HCT116 (cell line): ENCODE results near the gene CDYL. TPM values are rescaled to one million over a fixed set of nuclear protein-coding genes. Genes with fewer than 3 reads are reported as not detected.

Experiments
- ATAC-seq: fragments of 200-7000 bp; cut with Tn5 transposase; 2 replicates; pipeline ENCODE4 v1.9.1; 2020; ENCODE audit warnings: mild to moderate bottlenecking, moderate library complexity
- BruUV-seq: library from RNA; stranded (reverse); fragments of 400-500 nt; replicated peaks from 2 replicates; lab custom pipeline; 2021; lab: Mats Ljungman, UMichigan
- CTCF ChIA-PET: fragments of 300-600 bp; sonication (Branson Sonifier 250); formaldehyde crosslinking; loops from one replicate; lab custom pipeline; 2021; ENCODE audit warnings: antibody characterized with exemption; lab: Charles Lee
- POLR2A ChIA-PET: fragments of 300-600, 350-600 bp; sonication (Branson Sonifier 250); formaldehyde crosslinking; loops from one replicate; lab custom pipeline; 2021; ENCODE audit warnings: antibody characterized with exemption; lab: Charles Lee
- RAD21 ChIA-PET, 2 experiments: fragments of 300-600 bp; sonication (Branson Sonifier 250); formaldehyde crosslinking; loops; one replicate each; lab custom pipeline; 2023; ENCODE audit warnings: low total read pairs in 2 of 2; ENCODE audit not compliant: uncharacterized antibody in 2 of 2, unreplicated experiment in 2 of 2, low non-redundant PET in 1 of 2; lab: Charles Lee
- DNase-seq: peaks from one replicate; pipeline ENCODE4 v3.0.0-alpha.2; 2010; ENCODE audit warnings: low read depth, low spot score
- H2AFZ ChIP-seq: fragments of 200-600 bp; shearing (Covaris generic), sonication (generic); 2 replicates; pipeline ENCODE4 v1.6.1; 2017; ENCODE audit warnings: low read depth, mixed run types, mixed read lengths, antibody characterized with exemption, low read length; ENCODE audit not compliant: poor library complexity, severe bottlenecking
- H3K27ac ChIP-seq: 2 replicates; pipeline ENCODE4 v1.5.1; 2012; ENCODE audit warnings: low read depth, low read length
- H3K27me3 ChIP-seq: fragments of 200-600 bp; sonication (generic); 2 replicates; pipeline ENCODE4 v1.6.1; 2016; ENCODE audit warnings: mixed run types, low read length, mixed read lengths; ENCODE audit not compliant: insufficient read depth
- H3K36me3 ChIP-seq, 2 experiments: fragments of 200-500 bp in 1 of 2; fragments of 200-600 bp in 1 of 2; sonication (Bioruptor generic) in 1 of 2; sonication (generic) in 1 of 2; 2 replicates each; pipeline versions ENCODE4 v1.5.1 to v1.6.1; 2014 to 2016; ENCODE audit warnings: low read length in 2 of 2, inconsistent platforms in 1 of 2, mixed read lengths in 1 of 2, mixed run types in 1 of 2; ENCODE audit not compliant: insufficient read depth in 2 of 2, control insufficient read depth in 1 of 2
- H3K4me1 ChIP-seq, 2 experiments: fragments of 200-600 bp in 1 of 2; sonication (generic) in 1 of 2; 2 replicates each; pipeline versions ENCODE4 v1.5.1 to v1.6.1; 2012 to 2017; ENCODE audit warnings: low read length in 2 of 2, inconsistent platforms in 1 of 2, mild to moderate bottlenecking in 1 of 2, mixed read lengths in 1 of 2, mixed run types in 1 of 2, moderate library complexity in 1 of 2; ENCODE audit not compliant: insufficient read depth in 2 of 2, control insufficient read depth in 1 of 2
- H3K4me2 ChIP-seq: fragments of 200-600 bp; sonication (generic); 2 replicates; pipeline ENCODE4 v1.6.1; 2017; ENCODE audit warnings: mixed run types, low read length, mixed read lengths
- H3K4me3 ChIP-seq, 2 experiments: fragments of 200-600 bp in 1 of 2; sonication (generic) in 1 of 2; replicated peaks in 1 of 2; 2 replicates each; pipeline ENCODE4 v1.5.1; 2011 to 2016; ENCODE audit warnings: low read length in 2 of 2, control low read depth in 1 of 2, low read depth in 1 of 2, mild to moderate bottlenecking in 1 of 2, mixed read lengths in 1 of 2, mixed run types in 1 of 2
- H3K79me2 ChIP-seq: fragments of 200-600 bp; sonication (generic); 2 replicates; pipeline ENCODE4 v1.6.1; 2017; ENCODE audit warnings: mild to moderate bottlenecking, mixed run types, low read length, moderate library complexity, mixed read lengths; ENCODE audit not compliant: insufficient read depth
- H3K9ac ChIP-seq: fragments of 200-600 bp; sonication (generic); 2 replicates; pipeline ENCODE4 v1.6.1; 2016; ENCODE audit warnings: low read length, mixed read lengths
- H3K9me2 ChIP-seq: fragments of 200-600 bp; sonication (generic), shearing (Covaris generic); 2 replicates; pipeline ENCODE4 v1.6.1; 2017; ENCODE audit warnings: mixed run types, mild to moderate bottlenecking, moderate library complexity; ENCODE audit not compliant: insufficient read depth
- H3K9me3 ChIP-seq, 2 experiments: fragments of 200-500 bp in 1 of 2; fragments of 200-600 bp in 1 of 2; sonication (Bioruptor generic) in 1 of 2; sonication (generic) in 1 of 2; 2 replicates each; pipeline ENCODE4 v1.6.1; 2014 to 2017; ENCODE audit warnings: low read length in 2 of 2, mixed read lengths in 2 of 2, inconsistent platforms in 1 of 2, low read depth in 1 of 2, mild to moderate bottlenecking in 1 of 2, mixed run types in 1 of 2, moderate library complexity in 1 of 2; ENCODE audit not compliant: control insufficient read depth in 1 of 2, insufficient read depth in 1 of 2
- H4K20me1 ChIP-seq: fragments of 200-600 bp; sonication (generic), shearing (Covaris generic); 2 replicates; pipeline ENCODE4 v1.6.1; 2017; ENCODE audit warnings: mixed run types, mild to moderate bottlenecking, moderate library complexity; ENCODE audit not compliant: insufficient read depth
- CEBPB ChIP-seq: IDR thresholded peaks from 2 replicates; pipeline ENCODE4 v1.6.1; 2012; ENCODE audit warnings: low read depth
- EGR1 ChIP-seq: IDR thresholded peaks from 2 replicates; pipeline ENCODE4 v1.6.1; 2012; ENCODE audit warnings: low read depth
- ELF1 ChIP-seq: IDR thresholded peaks from 2 replicates; pipeline ENCODE4 v1.6.1; 2012; ENCODE audit warnings: low read depth, borderline replicate concordance
- EZH2 ChIP-seq: fragments of 200-600 bp; sonication (generic); IDR thresholded peaks from 2 replicates; pipeline ENCODE4 v1.6.1; 2017; ENCODE audit warnings: antibody characterized with exemption, mixed run types
- FOSL1 ChIP-seq: IDR thresholded peaks from 2 replicates; pipeline ENCODE4 v1.6.1; 2012; ENCODE audit warnings: low read depth
- JUND ChIP-seq: IDR thresholded peaks from 2 replicates; pipeline ENCODE4 v1.6.1; 2012
- RAD21 ChIP-seq: IDR thresholded peaks from 2 replicates; pipeline ENCODE4 v1.6.1; 2012; ENCODE audit warnings: low read depth, mild to moderate bottlenecking
- TCF7L2 ChIP-seq: IDR thresholded peaks from 2 replicates; pipeline ENCODE4 v1.7.0; 2011; ENCODE audit warnings: borderline replicate concordance, inconsistent platforms; ENCODE audit not compliant: insufficient read depth, insufficient read length; ENCODE audit errors: extremely low read depth
- YY1 ChIP-seq: IDR thresholded peaks from 2 replicates; pipeline ENCODE4 v1.6.1; 2011; ENCODE audit warnings: low read length, low read depth, moderate library complexity, mild to moderate bottlenecking; ENCODE audit not compliant: insufficient replicate concordance; ENCODE audit errors: extremely low read depth
- ZFX ChIP-seq: fragments of 450-650 bp; IDR thresholded peaks from 2 replicates; pipeline ENCODE4 v1.6.1; 2017
- intact Hi-C: fragments of 100-400 bp; cut with micrococcal nuclease; formaldehyde crosslinking; loops from 2 replicates; pipeline ENCODE4 v1.10.0; 2022
- total RNA-seq: library from RNA; stranded (reverse); gene quantifications from one replicate; pipeline ENCODE4 v1.2.1, GENCODE V29; 2021; ENCODE audit not compliant: unreplicated experiment
- TF ChIP-seq, protein P1 (sequence below): IDR thresholded peaks from 2 replicates; pipeline ENCODE4 v1.6.1; 2012
- TF ChIP-seq, protein P2 (sequence below): IDR thresholded peaks from 2 replicates; pipeline ENCODE4 v1.6.1; 2011; ENCODE audit warnings: mild to moderate bottlenecking, low read length, moderate library complexity; ENCODE audit not compliant: insufficient replicate concordance; ENCODE audit errors: extremely low read depth

The CDYL gene
- total RNA-seq, 1 experiment from 2014 or later, result 42.6 TPM

DNA sequence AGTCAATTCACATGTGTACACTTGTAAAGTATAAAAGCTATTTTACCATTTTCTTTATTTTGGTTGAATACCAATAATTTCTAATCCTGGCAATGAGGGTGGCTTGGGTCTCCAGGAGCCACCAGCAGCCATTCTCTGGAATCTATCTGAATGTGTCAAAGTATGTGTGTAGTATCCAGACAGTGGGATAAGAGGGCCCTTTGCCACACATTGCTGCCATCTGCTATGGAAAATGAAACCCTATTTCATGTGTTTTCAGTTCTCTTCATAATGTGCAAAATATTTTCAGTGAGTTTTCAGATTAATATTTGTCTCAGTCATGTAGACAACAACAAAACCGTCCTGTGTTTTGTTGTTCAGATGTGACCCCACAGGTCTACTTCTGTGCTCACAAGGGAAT lies 46.3 kb downstream of the CDYL start:
- no peaks in the 10 kb centered on the region for H3K36me3 ChIP-seq
- H3K4me1 ChIP-seq, result no peaks in the 10 kb centered on the region
- no peak overlapping the region for H2AFZ ChIP-seq
- TF ChIP-seq YY1, result no peak
- TF ChIP-seq JUND, result no peak
- TF ChIP-seq ELF1, result no peak
- H3K27ac ChIP-seq, result no peak overlapping the region
- no peak overlapping the region for H3K9ac ChIP-seq
- no peak for ATAC-seq
- H3K27me3 ChIP-seq, result no peaks in the 10 kb centered on the region
- H3K9me3 ChIP-seq, result 0 out of 4 replicates have a peak, but pooled peaks cover 0 to 2% of the 10 kb centered on the region in 2 experiments
- ChIA-PET RAD21 (no interaction called here), POLR2A (no interaction called here), CTCF (no interaction called here)
- H3K4me2 ChIP-seq, result no peak overlapping the region
- intact Hi-C loops, result no loop called here
- H3K9me2 ChIP-seq, result no peaks in the 10 kb centered on the region
- H3K79me2 ChIP-seq, result peaks cover 99% of the 10 kb centered on the region
- H4K20me1 ChIP-seq, result peaks cover 7% of the 10 kb centered on the region
- DNase-seq, result no peak
- no TSS peak for BruUV-seq
- H3K4me3 ChIP-seq, result no peak overlapping the region

DNA sequence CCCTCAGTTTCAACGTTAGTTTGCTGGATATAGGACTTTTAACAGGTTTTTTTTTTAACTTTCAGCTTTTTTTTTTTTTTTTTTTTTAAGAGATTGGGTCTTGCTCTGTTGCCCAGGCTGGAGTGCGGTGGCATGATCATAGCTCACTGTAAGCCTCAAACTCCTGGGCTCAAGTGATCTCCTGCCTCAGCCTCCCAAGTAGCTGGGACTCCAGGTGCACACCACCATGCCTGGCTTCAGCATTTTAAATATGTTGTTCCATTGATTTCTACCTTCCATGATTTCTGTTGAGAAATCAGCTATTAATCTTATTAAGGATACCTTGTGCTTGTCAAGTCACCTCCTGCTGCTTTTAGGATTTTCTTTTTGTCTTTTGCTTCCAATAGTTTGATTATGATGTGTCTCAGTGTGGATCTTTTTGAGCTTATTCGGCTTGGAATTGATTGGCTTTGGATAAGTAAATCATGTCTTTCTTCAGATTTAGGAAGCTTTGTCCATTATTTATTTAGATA lies 52.0 kb downstream of the CDYL start:
- H3K9me2 ChIP-seq, result no peaks in the 10 kb centered on the region
- H3K79me2 ChIP-seq, result peaks cover 71% of the 10 kb centered on the region
- H3K27ac ChIP-seq, result no peak overlapping the region
- ChIA-PET POLR2A (interaction anchor here (0.8 kb wide), 1 partner anchor 15 kb away, joined by 4 read pairs; no protein-coding TSS in a partner anchor), CTCF (no interaction called here), RAD21 (no interaction called here)
- intact Hi-C loops, result no loop called here
- no peak overlapping the region for H2AFZ ChIP-seq
- peaks cover 7 to 16% of the 10 kb centered on the region in 2 experiments; a peak in 2 of 4 replicates for H3K9me3 ChIP-seq
- no peaks in the 10 kb centered on the region; the same call in 1 of the 2 replicates for H4K20me1 ChIP-seq
- no peak for ATAC-seq
- no peak for TF ChIP-seq ZFX
- TF ChIP-seq, protein P1, sequence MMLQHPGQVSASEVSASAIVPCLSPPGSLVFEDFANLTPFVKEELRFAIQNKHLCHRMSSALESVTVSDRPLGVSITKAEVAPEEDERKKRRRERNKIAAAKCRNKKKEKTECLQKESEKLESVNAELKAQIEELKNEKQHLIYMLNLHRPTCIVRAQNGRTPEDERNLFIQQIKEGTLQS, result no peak
- TF ChIP-seq FOSL1, result no peak
- TF ChIP-seq TCF7L2, result no peak
- TF ChIP-seq EGR1, result no peak
- no peak for TF ChIP-seq RAD21
- no peak for TF ChIP-seq EZH2
- TF ChIP-seq JUND, result no peak
- no peak for TF ChIP-seq CEBPB
- TF ChIP-seq, protein P2, sequence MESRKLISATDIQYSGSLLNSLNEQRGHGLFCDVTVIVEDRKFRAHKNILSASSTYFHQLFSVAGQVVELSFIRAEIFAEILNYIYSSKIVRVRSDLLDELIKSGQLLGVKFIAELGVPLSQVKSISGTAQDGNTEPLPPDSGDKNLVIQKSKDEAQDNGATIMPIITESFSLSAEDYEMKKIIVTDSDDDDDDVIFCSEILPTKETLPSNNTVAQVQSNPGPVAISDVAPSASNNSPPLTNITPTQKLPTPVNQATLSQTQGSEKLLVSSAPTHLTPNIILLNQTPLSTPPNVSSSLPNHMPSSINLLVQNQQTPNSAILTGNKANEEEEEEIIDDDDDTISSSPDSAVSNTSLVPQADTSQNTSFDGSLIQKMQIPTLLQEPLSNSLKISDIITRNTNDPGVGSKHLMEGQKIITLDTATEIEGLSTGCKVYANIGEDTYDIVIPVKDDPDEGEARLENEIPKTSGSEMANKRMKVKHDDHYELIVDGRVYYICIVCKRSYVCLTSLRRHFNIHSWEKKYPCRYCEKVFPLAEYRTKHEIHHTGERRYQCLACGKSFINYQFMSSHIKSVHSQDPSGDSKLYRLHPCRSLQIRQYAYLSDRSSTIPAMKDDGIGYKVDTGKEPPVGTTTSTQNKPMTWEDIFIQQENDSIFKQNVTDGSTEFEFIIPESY, result no peak
- H3K4me3 ChIP-seq, result no peak overlapping the region
- no peaks in the 10 kb centered on the region for H3K36me3 ChIP-seq
- no peak overlapping the region for H3K9ac ChIP-seq
- no peaks in the 10 kb centered on the region for H3K27me3 ChIP-seq
- BruUV-seq, result no TSS peak
- no peak overlapping the region for H3K4me2 ChIP-seq
- no peak for DNase-seq
- H3K4me1 ChIP-seq, result no peaks in the 10 kb centered on the region
